Heart left ventricle (tissue), 13 donors: ENCODE results near the gene GATA6.

ENCODE experiments used
- POLR2A ChIP-seq, 2 donors: fragments of 450-650 bp; IDR thresholded peaks; one replicate each; pipeline ENCODE4 v1.6.1; 2017; ENCODE audit warnings: antibody characterized with exemption in 2 of 2, mild to moderate bottlenecking in 2 of 2, moderate library complexity in 2 of 2
- TF ChIP-seq, protein P1 (sequence below), 12 donors: fragments of 200-600 bp; sonication (generic) in 4 of 12; IDR thresholded peaks; one replicate each; pipeline versions ENCODE4 v1.5.0 to v1.8.0; 2018 to 2022; ENCODE audit warnings: antibody characterized with exemption in 12 of 12, mild to moderate bottlenecking in 5 of 12
- donor health status: ischemic (EF 13 %, LVEDD 7.1; RV severe dilation, severe dysfunction).
- donor health status: DM: no; HTN: yes; CAD: no.
- donor health status: DM: no; HTN: no; CAD: no.
- donor health status: ischemic (EF 25% LVEDD 6.9; RV normal size, moderate dysfunction).
- donor health status: ischemic (EF 25% LVEDD 5.7; RV mildly dilated, moderate dysfunction).
- donor health status: ischemic (EF 35%, LVEDD 5.7; RV mildly dilated, moderate dysfunction).
- donor health status: nonischemic (EF 11% LVEDD 7.7; RV severe dilation, severe dysfunction).
- donor health status: DM: yes; HTN: yes; CAD: no.
- donor health status: PGD.
- donor health status: ischemic (EF 29% LVEDD 5.4; RV normal size, mild dysfunction).
- donor health status: nonischemic (EF 23%, LVEDD 6.1; RV moderate dilation, normal function).

DNA sequence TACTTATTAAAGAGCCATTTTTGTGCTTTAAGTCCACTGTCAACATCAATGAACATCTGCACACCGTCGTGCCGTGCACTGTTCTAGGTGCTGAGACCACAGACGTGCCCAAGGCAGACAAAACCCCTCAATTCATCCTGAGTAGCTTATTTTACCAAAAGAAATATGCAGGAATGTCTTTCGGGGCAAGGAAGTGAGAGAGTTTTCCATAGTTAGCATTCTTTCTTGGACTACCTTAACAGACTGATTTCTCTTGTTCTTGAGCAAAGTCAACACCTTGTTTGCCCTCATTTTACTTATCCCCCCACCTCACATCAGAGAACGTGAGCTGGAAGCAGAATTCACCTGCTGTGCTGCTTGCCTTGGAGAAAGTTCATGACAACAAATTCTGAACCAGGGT is 69.3 kb downstream of the GATA6 start:
- TF ChIP-seq, protein P1, sequence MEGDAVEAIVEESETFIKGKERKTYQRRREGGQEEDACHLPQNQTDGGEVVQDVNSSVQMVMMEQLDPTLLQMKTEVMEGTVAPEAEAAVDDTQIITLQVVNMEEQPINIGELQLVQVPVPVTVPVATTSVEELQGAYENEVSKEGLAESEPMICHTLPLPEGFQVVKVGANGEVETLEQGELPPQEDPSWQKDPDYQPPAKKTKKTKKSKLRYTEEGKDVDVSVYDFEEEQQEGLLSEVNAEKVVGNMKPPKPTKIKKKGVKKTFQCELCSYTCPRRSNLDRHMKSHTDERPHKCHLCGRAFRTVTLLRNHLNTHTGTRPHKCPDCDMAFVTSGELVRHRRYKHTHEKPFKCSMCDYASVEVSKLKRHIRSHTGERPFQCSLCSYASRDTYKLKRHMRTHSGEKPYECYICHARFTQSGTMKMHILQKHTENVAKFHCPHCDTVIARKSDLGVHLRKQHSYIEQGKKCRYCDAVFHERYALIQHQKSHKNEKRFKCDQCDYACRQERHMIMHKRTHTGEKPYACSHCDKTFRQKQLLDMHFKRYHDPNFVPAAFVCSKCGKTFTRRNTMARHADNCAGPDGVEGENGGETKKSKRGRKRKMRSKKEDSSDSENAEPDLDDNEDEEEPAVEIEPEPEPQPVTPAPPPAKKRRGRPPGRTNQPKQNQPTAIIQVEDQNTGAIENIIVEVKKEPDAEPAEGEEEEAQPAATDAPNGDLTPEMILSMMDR (IDR thresholded peaks at IDR 0.05): no peak
- TF ChIP-seq POLR2A (IDR thresholded peaks at IDR 0.05): no peak
